ENCODE results near the gene CFAP119. TPM values are rescaled to one million over a fixed set of nuclear protein-coding genes. Genes with fewer than 3 reads are reported as not detected.

Gene CFAP119
- total and polyA plus RNA-seq, 2 donors (not counting 3 experiments of a cell fraction or from before 2014, with no cell fraction given): 6.5 to 9.5 TPM

DNA sequence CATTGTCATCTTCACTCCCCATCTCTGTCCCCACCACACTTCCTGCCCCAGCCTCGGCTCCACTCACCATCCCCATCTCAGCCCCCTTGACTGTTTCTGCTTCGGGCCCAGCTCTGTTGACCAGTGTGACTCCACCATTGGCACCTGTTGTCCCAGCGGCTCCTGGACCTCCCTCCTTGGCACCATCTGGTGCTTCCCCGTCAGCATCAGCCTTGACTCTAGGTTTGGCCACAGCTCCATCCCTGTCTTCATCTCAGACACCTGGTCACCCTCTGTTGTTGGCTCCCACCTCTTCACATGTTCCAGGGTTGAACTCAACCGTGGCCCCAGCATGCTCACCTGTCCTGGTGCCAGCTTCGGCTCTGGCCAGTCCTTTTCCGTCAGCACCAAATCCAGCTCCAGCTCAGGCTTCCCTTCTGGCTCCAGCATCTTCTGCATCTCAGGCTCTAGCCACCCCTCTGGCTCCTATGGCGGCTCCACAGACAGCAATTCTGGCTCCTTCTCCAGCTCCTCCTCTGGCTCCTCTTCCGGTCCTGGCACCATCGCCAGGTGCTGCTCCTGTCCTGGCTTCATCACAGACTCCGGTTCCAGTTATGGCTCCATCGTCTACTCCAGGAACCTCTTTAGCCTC lies 38.0 kb downstream of the CFAP119 start:
- Histone ChIP-seq H4K20me1 (replicated peaks; ENCODE audit: control insufficient read depth, extremely low read depth, insufficient read depth, low read length) (no peaks in the 10 kb centered on the region), H3K9me1 (replicated peaks; ENCODE audit: control insufficient read depth, extremely low read depth, insufficient read depth, low read length) (no peaks in the 10 kb centered on the region), H2AFZ (ENCODE audit: low read depth, low read length) (no peak overlapping the region), H3K4me1 (ENCODE audit: control insufficient read depth, extremely low read depth, insufficient read depth, low read length) (no peaks in the 10 kb centered on the region), H3K4me3 (replicated peaks in 1 of 3; ENCODE audit: insufficient read depth in 1 of 3, low read depth in 1 of 3, low read length in 3 of 3) (no peak overlapping the region), H3K27me3 (ENCODE audit: control insufficient read depth in 2 of 2, insufficient read depth in 2 of 2, low read length in 2 of 2) (no peaks in the 10 kb centered on the region), H3K27ac (ENCODE audit: insufficient read depth, low read depth, low read length) (no peak overlapping the region), H3K9ac (replicated peaks; ENCODE audit: extremely low read depth, insufficient read depth, low read length) (no peak overlapping the region), H3K4me2 (ENCODE audit: insufficient read depth, low read length) (no peak overlapping the region), H3K36me3 (ENCODE audit: control insufficient read depth in 2 of 2, extremely low read depth in 1 of 2, insufficient read depth in 2 of 2, low read length in 2 of 2) (peaks cover 54 to 61% of the 10 kb centered on the region in 2 experiments), H3K9me3 (replicated peaks; ENCODE audit: control insufficient read depth, insufficient read depth, low read length) (no peaks in the 10 kb centered on the region), H3K79me2 (ENCODE audit: control insufficient read depth, insufficient read depth, low read length) (peaks cover 11% of the 10 kb centered on the region)
- FAIRE-seq (no peak), DNase-seq (ENCODE audit: low read depth, low spot score) (no peak)
- dilution Hi-C loops (cut with MboI; ENCODE audit: extremely low pct_ligation_motif_present, low sequenced_read_pairs): no loop called here
- ChIA-PET CTCF (interaction anchor here (1.6 kb wide), 1 partner anchor 24 kb away, joined by 3 read pairs; no protein-coding TSS in a partner anchor), POLR2A (interaction anchor here (0.8 kb wide), 1 partner anchor 15 kb away, joined by 3 read pairs; no protein-coding TSS in a partner anchor)
- TF ChIP-seq JUN (IDR thresholded peaks at IDR 0.05; ENCODE audit: borderline replicate concordance, insufficient read depth, insufficient read length, low read depth) (no peak), MYC (IDR thresholded peaks at IDR 0.05; ENCODE audit: low read depth, low read length) (no peak), POLR2AphosphoS5 (IDR thresholded peaks at IDR 0.05; ENCODE audit: insufficient read depth, low read depth, low read length) (no peak), FOS (IDR thresholded peaks at IDR 0.05; ENCODE audit: borderline replicate concordance, insufficient read depth, low read length) (no peak), CTCF (IDR thresholded peaks at IDR 0.05; ENCODE audit: extremely low read depth in 1 of 2, insufficient read depth in 1 of 2, low read depth in 1 of 2, low read length in 2 of 2) (no peak), POLR2A (IDR thresholded peaks at IDR 0.05; ENCODE audit: low read depth, low read length) (no peak), GATA2 (IDR thresholded peaks at IDR 0.05; ENCODE audit: insufficient read depth, insufficient read length, low read depth, low read length) (no peak), EZH2 (IDR thresholded peaks at IDR 0.05; ENCODE audit: borderline replicate concordance, low read depth, low read length, severe bottlenecking) (no peak)
- TF ChIP-seq, protein P1, sequence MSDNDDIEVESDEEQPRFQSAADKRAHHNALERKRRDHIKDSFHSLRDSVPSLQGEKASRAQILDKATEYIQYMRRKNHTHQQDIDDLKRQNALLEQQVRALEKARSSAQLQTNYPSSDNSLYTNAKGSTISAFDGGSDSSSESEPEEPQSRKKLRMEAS (IDR thresholded peaks at IDR 0.05; ENCODE audit: insufficient read depth, insufficient read length): no peak
- intact Hi-C loops (cut with micrococcal nuclease): no loop called here
- TSS peak; percentile 53 for BruUV-seq (replicated peaks)

All from endothelial cell of umbilical vein (primary cell).